AG04449 (cell line): Measurements from ENCODE around the gene CYREN.

Source experiments
- CTCF ChIA-PET: fragments of 350-600 bp; formaldehyde crosslinking; extraction: SDS; loops from one replicate; lab custom pipeline; 2021; ENCODE audit warnings: antibody characterized with exemption; lab: Yijun Ruan, JAX
- POLR2A ChIA-PET: fragments of 400-600, 350-600 bp; formaldehyde crosslinking; extraction: SDS; loops from one replicate; lab custom pipeline; 2020; ENCODE audit warnings: antibody characterized with exemption, inconsistent platforms; lab: Yijun Ruan, JAX
- DNase-seq: peaks from one replicate; pipeline ENCODE4 v3.0.0-alpha.2; 2010; ENCODE audit warnings: low read depth, low spot score
- H3K4me3 ChIP-seq: 2 replicates; pipeline ENCODE4 v1.5.1; 2011; ENCODE audit warnings: low read depth, mild to moderate bottlenecking, control low read depth, low read length
- TF ChIP-seq, protein P1 (sequence below): IDR thresholded peaks from one replicate; pipeline ENCODE4 v1.5.1; 2011; ENCODE audit warnings: mild to moderate bottlenecking, moderate library complexity, low read length, control low read depth, inconsistent platforms; ENCODE audit not compliant: insufficient read depth; ENCODE audit errors: missing control alignments

CYREN gene

DNA sequence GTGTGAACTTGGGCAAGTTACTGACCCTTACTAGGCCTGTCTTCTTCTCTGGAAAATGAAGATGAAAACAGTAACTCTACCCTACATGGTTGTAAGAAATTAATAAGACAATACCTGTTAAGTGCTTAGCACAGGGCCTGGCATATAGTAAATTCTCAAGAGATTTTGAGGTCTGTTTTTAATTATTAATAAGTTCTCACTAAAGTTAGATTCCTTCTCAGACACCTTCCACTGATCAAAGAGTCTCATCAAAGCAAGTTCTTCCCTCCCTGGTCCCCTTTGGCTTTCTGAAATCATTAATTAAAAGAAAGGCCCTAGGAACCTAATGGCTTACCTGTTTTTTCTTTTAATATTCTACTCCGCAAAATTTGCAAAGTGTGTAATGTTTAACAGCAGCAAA, 18.1 kb downstream of the CYREN start:
- ChIA-PET CTCF (no interaction called here), POLR2A (no interaction called here)
- TF ChIP-seq, protein P1, sequence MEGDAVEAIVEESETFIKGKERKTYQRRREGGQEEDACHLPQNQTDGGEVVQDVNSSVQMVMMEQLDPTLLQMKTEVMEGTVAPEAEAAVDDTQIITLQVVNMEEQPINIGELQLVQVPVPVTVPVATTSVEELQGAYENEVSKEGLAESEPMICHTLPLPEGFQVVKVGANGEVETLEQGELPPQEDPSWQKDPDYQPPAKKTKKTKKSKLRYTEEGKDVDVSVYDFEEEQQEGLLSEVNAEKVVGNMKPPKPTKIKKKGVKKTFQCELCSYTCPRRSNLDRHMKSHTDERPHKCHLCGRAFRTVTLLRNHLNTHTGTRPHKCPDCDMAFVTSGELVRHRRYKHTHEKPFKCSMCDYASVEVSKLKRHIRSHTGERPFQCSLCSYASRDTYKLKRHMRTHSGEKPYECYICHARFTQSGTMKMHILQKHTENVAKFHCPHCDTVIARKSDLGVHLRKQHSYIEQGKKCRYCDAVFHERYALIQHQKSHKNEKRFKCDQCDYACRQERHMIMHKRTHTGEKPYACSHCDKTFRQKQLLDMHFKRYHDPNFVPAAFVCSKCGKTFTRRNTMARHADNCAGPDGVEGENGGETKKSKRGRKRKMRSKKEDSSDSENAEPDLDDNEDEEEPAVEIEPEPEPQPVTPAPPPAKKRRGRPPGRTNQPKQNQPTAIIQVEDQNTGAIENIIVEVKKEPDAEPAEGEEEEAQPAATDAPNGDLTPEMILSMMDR, result no peak
- DNase-seq, result no peak
- no peak overlapping the region for H3K4me3 ChIP-seq

DNA sequence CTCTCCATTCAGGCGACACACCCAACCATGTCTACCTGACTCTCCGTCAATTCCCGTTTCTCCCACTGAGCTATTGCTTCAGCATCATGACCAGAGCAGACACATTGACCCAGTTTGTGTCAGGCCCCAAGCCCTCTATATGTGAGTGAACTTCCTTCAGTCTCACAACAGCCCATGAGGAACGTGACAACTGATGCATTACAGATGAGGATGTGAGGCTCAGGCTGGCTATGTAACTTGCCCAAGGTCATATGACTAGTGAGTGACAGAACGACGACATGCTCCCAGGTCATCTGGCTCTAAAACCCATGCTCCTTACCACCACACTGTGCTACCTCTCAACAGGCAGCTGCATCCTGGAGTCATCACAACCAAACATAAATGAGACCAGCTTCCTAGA, 19.0 kb downstream of the CYREN start:
- CTCF ChIA-PET, result interaction anchor here (1.0 kb wide), 1 partner anchor 9 kb away, joined by 5 read pairs; no protein-coding TSS in a partner anchor
- DNase-seq, result no peak
- H3K4me3 ChIP-seq, result no peak overlapping the region
- TF ChIP-seq, protein P1, result no peak
- POLR2A ChIA-PET, result no interaction called here

DNA sequence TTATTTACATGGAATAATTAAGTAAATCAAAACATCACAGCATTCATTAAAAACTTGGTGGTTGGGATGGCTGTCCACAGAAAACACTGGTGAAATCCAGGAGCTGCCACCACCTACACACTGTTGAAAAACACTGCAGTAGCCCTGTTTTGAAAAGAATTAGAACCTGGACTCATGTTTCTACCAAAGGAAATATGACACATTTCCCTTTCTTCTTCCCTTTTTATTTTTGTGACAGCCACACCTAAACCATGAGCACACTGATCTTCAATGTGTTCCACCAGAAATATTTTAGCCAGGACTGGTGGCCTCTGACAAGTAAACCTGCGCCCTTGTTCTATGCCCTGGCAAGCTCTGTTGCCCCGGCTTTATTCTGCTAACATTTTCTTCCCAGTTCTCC, 19.4 kb downstream of the CYREN start:
- DNase-seq, result no peak
- ChIA-PET CTCF (interaction anchor here (1.0 kb wide), 1 partner anchor 9 kb away, joined by 5 read pairs; no protein-coding TSS in a partner anchor), POLR2A (no interaction called here)
- TF ChIP-seq, protein P1, result no peak
- H3K4me3 ChIP-seq, result no peak overlapping the region

DNA sequence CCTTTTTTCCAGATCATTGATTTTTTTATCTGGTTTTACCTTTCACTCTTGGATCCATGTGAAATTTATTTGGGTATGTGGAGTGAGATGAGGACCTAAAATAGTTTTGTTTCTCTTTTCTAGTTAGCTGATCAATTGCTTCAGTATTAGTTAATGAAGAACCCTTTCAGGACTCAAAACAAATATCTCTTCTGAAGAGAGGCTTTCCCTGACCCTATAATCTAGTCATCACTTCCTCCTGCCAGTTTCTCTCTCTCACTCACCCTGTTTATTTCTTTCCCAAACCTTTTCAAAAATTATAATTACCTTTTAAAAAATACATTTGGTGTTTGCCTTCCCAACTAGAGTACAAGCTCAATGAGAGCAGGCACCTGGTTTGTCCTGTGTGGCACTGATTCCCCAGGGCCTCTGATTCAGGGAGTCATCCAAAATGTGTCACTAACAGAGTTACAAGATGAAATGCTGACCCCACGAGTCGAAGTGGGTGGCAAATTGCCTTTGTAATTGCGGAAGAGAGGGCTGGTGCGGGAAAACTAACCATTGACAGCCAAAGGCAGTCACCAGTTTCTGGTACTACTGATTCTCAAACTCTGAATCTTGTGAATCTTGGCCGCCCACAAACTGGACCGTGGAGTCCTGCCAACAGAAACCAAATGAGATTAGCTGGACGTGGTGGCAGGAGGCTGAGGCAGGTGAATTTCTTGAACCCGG, 20.3 kb downstream of the CYREN start:
- no peak for DNase-seq
- ChIA-PET POLR2A (no interaction called here), CTCF (interaction anchor here (0.6 to 1.0 kb wide), 2 partner anchors 10 to 24 kb away, joined by 3 to 5 read pairs; no protein-coding TSS in a partner anchor)
- H3K4me3 ChIP-seq, result no peak overlapping the region
- TF ChIP-seq, protein P1, result no peak

DNA sequence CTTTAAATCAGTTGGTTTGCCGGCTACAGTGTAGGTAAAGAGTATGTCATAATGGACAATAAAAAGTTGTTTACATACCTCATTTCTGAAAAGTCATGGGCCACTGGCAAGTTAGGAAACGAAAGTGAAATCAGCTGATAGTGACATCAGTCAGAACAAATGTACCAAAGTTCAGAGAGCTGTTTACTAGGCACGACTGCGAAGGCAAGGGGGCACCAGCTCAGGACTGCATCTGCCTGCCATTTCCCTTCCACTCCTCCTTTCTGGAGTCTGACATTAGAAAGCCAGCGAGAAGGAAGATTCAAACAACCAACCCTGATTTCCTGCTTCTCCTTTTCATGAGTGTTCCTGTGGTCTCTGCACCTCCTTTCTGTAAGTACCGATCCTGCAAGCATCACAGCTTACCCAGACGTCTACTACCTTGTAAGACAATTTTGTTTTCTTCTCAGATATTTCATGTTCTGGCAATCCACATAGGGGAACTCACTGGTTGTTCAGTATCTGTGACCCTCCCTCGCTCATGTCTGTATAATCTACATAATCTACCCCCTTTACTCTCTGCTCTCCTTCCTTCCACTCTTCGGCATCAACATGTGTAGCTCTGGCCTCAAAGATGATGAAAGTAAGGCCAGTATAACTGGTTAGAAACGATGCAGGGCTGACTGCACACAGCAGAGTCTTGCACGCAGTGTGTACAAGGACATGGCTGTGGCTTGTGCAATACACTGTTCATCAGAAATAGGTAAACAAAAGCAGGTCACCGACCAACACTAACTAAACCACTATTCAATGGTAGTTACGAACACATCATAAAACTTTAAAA, 22.4 kb downstream of the CYREN start, which contains the start of gene TMEM140:
TSS of gene TMEM140 (plus strand) at position 174 of the 823 bp plus-strand sequence. CDS start 16,370 bp downstream, outside the sequence.
- CTCF ChIA-PET, result interaction anchor here (1.1 kb wide), 1 partner anchor 10 kb away, joined by 3 read pairs; no protein-coding TSS in a partner anchor
- TF ChIP-seq, protein P1, result no peak
- H3K4me3 ChIP-seq, result peak within 1 kb of the TSS; percentile 15; the same call in 1 of the 2 replicates
- DNase-seq, result no peak
- POLR2A ChIA-PET, result no interaction called here
